ENCODE results near the gene HYAL3.

- TF ChIP-seq EZH2 (IDR thresholded peaks at IDR 0.05) (no peak), FOXP2 (optimal IDR thresholded peaks at IDR 0.05; ENCODE audit: control extremely low read depth, extremely low read length, insufficient read depth) (no peak), POLR2AphosphoS5 (IDR thresholded peaks at IDR 0.05; ENCODE audit: borderline replicate concordance, low read depth, low read length) (no peak)
Observed at GRCh38 chr3:50294492-50295403, 4.5 kb downstream of the HYAL3 start.
